Lower leg skin (tissue), 3 donors: ENCODE measurements around the gene ARL14.

Experiments used
- POLR2A ChIP-seq, 2 donors: fragments of 450-650 bp; IDR thresholded peaks; one replicate each; pipeline ENCODE4 v1.6.1; 2016 to 2017; ENCODE audit warnings: antibody characterized with exemption in 2 of 2, mild to moderate bottlenecking in 1 of 2, moderate library complexity in 1 of 2
- TF ChIP-seq, protein P1 (sequence below), 3 donors: fragments of 450-650 bp; IDR thresholded peaks; one replicate each; pipeline ENCODE4 v1.5.1; 2016; ENCODE audit warnings: antibody characterized with exemption in 3 of 3, mild to moderate bottlenecking in 3 of 3, moderate library complexity in 2 of 3

DNA sequence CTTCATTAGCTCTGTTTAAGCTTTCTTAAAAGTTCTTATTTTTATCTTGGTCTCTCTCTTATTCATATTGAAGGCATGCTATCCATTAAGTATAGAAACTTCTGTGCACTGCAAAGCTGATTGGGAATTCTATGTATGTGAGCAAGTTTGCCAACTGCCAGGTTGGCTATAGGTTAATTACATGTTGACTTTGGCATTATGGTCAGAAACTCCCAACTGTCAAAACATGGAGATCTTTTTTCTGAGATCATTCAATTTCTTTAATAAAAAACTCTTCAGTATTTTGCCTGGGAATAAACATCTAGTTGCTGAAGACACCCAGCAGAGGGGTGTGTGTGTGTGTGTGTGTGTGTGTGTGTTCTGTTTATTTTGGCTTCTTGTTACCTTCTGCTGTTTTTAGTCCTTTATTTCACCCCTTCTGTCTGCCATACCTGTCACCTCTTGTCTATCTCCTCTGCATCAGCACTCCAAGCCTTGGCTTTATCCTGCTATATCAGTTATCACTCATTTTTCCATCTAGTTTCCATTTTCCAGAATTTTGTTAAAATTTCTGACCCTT lies 1.3 kb upstream of the ARL14 start:
- TF ChIP-seq, protein P1, sequence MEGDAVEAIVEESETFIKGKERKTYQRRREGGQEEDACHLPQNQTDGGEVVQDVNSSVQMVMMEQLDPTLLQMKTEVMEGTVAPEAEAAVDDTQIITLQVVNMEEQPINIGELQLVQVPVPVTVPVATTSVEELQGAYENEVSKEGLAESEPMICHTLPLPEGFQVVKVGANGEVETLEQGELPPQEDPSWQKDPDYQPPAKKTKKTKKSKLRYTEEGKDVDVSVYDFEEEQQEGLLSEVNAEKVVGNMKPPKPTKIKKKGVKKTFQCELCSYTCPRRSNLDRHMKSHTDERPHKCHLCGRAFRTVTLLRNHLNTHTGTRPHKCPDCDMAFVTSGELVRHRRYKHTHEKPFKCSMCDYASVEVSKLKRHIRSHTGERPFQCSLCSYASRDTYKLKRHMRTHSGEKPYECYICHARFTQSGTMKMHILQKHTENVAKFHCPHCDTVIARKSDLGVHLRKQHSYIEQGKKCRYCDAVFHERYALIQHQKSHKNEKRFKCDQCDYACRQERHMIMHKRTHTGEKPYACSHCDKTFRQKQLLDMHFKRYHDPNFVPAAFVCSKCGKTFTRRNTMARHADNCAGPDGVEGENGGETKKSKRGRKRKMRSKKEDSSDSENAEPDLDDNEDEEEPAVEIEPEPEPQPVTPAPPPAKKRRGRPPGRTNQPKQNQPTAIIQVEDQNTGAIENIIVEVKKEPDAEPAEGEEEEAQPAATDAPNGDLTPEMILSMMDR (IDR thresholded peaks at IDR 0.05), result no peak
- no peak for TF ChIP-seq POLR2A (IDR thresholded peaks at IDR 0.05)
